Measurements from ENCODE around the gene FAF2. TPM values are rescaled to one million over a fixed set of nuclear protein-coding genes. Genes with fewer than 3 reads are reported as not detected.
A peak's percentile ranks its signal among the peaks of the same experiment; 100 is the strongest.
"Not testable (repeated sequence)": the region's sequence is repeated elsewhere in the genome, so short reads cannot be mapped to it uniquely, and the experiment has no call there.

The FAF2 gene
- polyA plus RNA-seq (ENCODE audit: insufficient read length in 10 of 10) = 10 to 100 TPM; 22.9 to 33.3 (median 27.4) TPM
- long read RNA-seq, donor 1, full-length matches to known transcripts = 6 of 6 reads
- long read RNA-seq, donor 1, partial matches to known transcripts = 0 of 6 reads
- long read RNA-seq, donor 1, other reads (novel, unspliced or antisense) = 0 of 6 reads
- long read RNA-seq, donor 2, full-length matches to known transcripts = 2 of 8 reads
- long read RNA-seq, donor 2, partial matches to known transcripts = 6 of 8 reads
- long read RNA-seq, donor 2, other reads (novel, unspliced or antisense) = 0 of 8 reads
- long read RNA-seq, donor 3 = 0 reads
- long read RNA-seq, donor 4, full-length matches to known transcripts = 1 of 1 reads
- long read RNA-seq, donor 4, partial matches to known transcripts = 0 of 1 reads
- long read RNA-seq, donor 4, other reads (novel, unspliced or antisense) = 0 of 1 reads
- long read RNA-seq, donor 5, full-length matches to known transcripts = 7 of 7 reads
- long read RNA-seq, donor 5, partial matches to known transcripts = 0 of 7 reads
- long read RNA-seq, donor 5, other reads (novel, unspliced or antisense) = 0 of 7 reads
- long read RNA-seq, donor 6, full-length matches to known transcripts = 5 of 5 reads
- long read RNA-seq, donor 6, partial matches to known transcripts = 0 of 5 reads
- long read RNA-seq, donor 6, other reads (novel, unspliced or antisense) = 0 of 5 reads
- long read RNA-seq, donor 7, full-length matches to known transcripts = 8 of 8 reads
- long read RNA-seq, donor 7, partial matches to known transcripts = 0 of 8 reads
- long read RNA-seq, donor 7, other reads (novel, unspliced or antisense) = 0 of 8 reads
- long read RNA-seq, donor 8, full-length matches to known transcripts = 2 of 2 reads
- long read RNA-seq, donor 8, partial matches to known transcripts = 0 of 2 reads
- long read RNA-seq, donor 8, other reads (novel, unspliced or antisense) = 0 of 2 reads
- long read RNA-seq, donor 9 = 0 reads

- DNase-seq = peak; percentile 99
Measured at GRCh38 chr5:176447978-176448608, at the start of gene FAF2. FAF2 (plus strand) TSS chr5:176448385; CDS start chr5:176448408, 23 bp downstream.

DNA sequence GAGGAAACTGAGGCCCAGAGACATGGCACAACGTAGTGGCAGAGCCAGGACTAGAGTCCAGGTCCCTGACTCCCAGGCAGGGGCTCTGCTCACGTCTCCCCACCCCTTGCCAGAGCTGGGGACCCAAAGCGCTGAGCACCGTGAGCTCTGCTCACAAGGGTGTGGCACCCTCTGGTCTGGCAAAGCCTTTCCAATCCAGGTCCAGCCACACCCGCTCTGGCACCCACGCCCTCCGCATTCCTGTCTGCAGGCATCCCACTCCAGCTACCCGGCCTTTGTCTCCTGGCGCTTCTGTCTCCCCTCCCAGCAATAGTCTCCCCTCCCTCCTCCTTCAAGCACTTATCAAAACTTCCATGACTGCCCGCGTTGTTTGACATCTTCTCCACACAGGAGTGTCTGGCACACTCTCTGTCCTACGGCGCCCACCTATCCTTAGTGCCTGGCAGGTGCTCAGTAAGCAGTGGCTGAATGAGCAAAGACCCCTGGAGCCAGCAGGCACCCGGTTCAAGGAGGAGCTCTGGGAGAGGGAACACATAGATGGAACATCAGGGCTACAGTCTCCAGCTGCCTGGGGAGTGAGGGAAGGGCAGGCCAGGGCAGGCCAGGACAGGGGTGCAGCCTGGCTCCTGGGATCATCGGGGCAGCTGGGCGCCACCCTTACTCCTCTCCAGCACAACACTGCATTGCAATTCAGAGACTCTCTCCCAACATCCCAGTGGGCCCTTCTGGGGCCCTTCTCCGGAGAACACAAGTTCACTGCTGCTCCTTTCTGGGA lies 47.6 kb upstream of the FAF2 start:
- DNase-seq = no peak

GRCh38 chr5:176401281-176402205 lies 46.6 kb upstream of the FAF2 start:
- DNase-seq = no peak

DNA sequence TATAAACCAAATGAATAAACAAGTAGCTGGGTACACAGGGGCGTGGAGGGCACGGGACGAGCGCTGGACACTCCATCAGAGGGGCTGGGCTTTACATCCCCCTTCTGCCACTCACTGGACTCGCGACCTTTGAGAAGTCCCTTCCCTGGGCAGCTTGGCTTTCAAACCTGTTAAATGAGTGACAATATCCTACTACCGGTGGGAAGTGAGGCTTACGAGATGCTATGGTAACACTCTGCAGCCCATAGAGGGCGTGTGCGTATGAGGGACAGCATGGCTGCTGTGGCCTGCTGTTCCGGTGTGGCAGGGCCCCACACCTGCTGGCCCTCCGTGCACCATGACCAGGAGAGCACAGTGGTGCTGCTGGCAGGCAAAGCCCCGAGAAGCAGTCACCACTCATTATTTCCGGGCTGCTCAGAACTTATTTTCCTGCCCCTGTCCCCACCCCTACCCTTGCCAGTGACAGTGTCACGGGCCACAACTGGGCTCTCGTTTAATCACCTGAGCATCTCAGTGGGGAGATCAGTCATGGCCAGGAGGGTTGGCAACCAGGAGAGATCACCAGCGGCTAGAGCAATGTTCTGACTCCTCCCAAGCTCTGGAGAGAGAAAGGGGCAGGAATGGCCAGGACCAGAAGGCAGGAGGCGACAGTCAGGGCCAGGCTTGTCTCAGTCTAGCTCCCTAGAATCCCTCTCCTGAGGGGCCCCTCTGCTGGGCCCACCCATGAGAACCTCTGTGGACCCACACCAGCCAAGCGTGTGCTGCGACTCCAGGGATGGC lies 42.3 kb upstream of the FAF2 start:
- no peak for DNase-seq

DNA sequence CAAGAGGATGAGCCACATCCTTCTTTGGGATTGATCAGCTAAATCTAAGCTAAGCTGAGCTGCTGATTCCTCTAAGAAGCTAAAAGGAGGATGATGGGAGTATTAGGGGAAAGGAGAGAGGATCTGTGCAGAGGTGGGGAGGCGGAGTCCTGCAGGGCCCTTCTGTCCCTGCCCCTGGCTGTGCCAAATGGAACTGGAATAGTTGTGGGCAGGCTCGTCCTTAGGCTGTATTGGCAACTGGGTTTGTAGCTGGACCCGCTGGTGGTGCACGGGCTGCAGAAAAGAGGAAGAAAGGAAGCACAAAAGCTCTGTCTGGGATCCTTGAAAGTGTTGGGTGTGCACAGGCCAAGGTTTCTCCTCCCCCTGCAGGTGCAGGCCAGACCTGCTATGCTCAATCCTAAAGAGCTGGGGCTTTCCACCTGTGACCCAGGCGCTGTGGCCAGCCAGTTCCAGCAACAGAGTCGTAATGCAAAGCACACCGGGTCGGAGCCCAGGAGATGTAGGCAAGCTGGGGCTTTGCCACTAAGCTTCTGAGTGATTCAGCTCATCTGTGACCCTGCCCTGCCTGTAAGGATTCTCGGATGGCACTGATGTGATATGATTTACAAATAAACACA lies 41.6 kb upstream of the FAF2 start:
- DNase-seq = no peak

GRCh38 chr5:176407456-176408251 lies 40.5 kb upstream of the FAF2 start:
- peak in 1 of 3 donors; percentile 46 for DNase-seq

DNA sequence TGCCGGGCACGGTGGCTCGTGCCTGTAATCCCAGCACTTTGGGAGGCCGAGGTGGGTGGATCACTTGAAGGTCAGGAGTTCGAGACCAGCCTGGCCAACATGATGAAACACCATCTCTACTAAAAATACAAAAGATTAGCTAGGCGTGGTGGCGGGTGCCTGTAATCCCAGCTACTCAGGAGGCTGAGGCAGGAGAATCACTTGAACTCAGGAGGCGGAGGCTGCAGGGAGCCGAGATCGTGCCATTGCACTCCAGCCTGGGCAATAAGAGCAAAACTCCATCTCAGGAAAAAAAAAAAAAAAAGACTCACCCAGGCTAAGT lies 40.0 kb upstream of the FAF2 start:
- not testable (repeated sequence) for DNase-seq

GRCh38 chr5:176408590-176408989 lies 39.6 kb upstream of the FAF2 start:
- DNase-seq = no peak

DNA sequence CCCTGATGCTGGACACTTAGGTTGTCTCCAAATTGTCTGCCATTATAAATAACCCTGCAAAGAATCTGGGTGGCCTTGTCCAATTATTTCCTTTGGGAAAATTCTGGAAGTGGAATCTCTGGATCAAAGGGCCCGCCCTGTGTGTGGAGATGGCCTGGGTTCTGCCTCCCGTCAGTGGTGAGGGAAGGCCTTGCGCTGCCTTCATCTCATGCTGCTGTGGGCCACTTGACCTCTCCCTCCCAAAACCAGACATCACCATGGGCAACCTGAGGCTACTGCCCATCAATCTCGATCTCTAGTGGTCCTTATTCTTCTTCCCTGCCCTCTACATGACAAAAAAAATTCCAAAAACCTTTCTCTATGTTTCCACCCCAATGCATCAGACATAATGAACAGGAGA lies 38.4 kb upstream of the FAF2 start:
- DNase-seq = no peak

DNA sequence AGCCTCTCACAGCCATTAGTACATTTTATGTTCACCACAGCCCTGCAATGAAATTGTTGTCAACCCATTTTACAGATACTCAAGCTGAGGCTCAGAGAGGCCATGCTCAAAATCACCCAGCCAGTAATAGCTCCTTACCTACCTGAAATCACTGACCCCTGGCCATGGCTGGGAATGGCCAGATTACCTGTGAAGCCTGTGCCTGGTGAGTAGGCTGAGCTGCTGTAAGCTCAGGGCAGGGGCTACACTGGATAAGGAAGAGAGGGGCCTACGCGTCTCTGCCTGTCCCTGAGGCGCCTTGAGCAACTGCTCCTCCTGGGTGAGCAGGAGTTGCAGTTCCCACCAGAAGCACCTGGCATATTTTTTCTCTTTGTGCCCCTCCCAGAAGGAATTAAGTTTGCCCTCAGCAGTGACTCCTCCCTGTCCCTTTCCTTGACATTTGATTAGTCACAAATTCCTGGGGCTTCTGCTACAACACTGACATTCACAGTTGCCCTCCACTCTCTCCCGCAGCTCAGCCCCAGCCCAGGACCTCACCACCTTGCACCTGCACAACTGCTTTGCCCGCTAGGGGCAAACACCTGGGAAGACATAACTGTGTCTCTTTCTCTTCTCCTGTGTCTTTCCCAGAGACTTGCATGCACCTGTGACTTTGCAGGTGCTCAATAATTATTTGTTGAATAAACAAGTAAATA lies 37.6 kb upstream of the FAF2 start:
- DNase-seq = no peak

DNA sequence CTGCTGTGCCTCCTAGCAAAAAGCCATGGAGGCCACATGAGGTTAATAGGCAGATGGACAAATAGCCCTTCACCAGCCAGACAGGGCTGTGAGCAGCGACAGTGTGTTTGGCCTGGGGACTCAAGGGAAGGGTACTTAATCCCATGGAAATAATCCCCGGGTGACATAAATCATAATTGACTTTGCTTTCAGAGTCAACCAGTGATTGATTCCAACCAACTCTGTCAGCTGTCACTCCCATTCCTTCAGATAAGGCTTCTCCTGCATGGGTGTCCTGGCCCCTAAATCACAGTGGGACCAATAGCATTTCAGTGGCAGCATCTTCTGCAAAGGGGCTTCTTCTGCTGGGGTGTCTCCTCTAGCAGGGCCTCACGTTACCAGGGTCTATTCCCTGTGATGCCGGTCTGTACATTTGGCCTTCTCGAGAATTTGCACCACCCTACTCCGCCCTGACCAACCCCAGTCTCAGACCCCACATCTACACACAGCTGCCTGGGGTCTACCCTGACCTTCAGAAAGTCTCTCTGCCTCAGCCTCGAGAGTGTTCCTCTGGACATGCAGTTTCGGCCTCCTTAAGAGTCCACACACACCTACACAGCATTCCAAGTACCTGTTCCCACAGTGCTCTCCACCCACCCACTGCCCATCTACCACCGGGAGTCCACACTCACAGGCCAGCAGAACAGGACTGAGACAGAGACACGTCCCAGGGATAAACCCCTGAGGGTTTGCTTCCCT lies 35.5 kb upstream of the FAF2 start:
- DNase-seq = no peak

GRCh38 chr5:176413255-176413565 lies 35.0 kb upstream of the FAF2 start:
- no peak for DNase-seq

DNA sequence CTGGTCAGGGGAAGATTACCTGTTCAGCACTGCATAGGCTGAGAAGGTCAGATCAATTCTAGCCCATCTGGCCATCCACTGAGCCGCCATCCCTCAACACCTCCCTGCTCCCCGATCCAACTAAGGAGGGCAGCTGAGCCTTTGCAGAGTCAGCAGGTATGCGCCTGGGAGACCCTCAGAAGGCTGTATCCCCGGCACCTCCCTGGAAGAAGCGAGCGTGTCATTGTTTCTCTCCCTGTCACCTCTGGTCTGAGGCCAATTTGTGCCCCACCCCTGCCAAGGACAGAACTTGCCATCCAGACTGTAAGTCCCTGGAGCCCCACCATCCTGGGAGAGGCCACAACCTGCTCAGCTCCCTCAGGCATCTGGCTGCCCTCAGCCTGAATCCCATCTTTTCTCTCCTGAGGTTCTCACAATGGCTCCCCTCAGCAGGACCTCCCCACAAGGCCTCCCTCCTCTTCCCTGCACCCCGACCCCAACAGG lies 34.4 kb upstream of the FAF2 start:
- no peak for DNase-seq

DNA sequence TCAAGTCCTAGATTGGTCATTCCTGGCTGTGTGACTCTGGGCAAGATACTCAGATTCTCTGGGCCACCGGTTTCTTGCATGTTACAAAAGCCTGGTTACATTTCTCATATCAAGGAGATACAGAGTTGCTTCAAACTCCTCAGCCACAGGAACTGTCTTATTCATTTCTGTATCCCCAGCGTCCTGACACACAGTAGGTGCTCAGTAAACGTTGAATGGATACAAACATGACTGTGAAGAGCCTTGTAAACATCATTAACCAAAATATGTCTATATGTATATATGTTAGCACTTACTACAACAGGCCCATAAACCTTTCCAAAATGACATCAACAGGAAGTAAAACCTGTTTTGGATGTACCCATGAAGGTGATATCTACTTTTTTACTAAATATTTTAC lies 33.5 kb upstream of the FAF2 start:
- DNase-seq = no peak

- peak in 1 of 3 donors; percentile 38 for DNase-seq
Measured at GRCh38 chr5:176415240-176415951, 32.8 kb upstream of the FAF2 start.

Measured in muscle of back (tissue), 13 donors.